PFSK-1 (cell line): Measurements from ENCODE around the gene MTFR2.

Source experiments
- FOXP2 ChIP-seq: optimal IDR thresholded peaks from 2 replicates; pipeline ENCODE3; 2011; ENCODE audit warnings: borderline replicate concordance, control low read depth, inconsistent platforms; ENCODE audit not compliant: insufficient read depth; ENCODE audit errors: extremely low read length, extremely low read depth
- POLR2AphosphoS5 ChIP-seq: IDR thresholded peaks from 2 replicates; pipeline ENCODE4 v1.6.1; 2012; ENCODE audit warnings: low read depth, mild to moderate bottlenecking, control low read depth, low read length, moderate library complexity
- REST ChIP-seq, 2 experiments: IDR thresholded peaks; 2 replicates each; pipeline versions ENCODE4 v1.6.1 to v1.8.0; 2011 to 2012; ENCODE audit warnings: low read depth in 2 of 2, low read length in 2 of 2, control low read depth in 1 of 2, inconsistent platforms in 1 of 2, mild to moderate bottlenecking in 1 of 2, moderate library complexity in 1 of 2; ENCODE audit not compliant: insufficient read depth in 1 of 2
- SIN3A ChIP-seq: IDR thresholded peaks from 2 replicates; pipeline ENCODE4 v1.6.1; 2012; ENCODE audit warnings: mild to moderate bottlenecking, low read length, moderate library complexity, borderline replicate concordance; ENCODE audit not compliant: insufficient read depth
- TAF1 ChIP-seq: IDR thresholded peaks from 2 replicates; pipeline ENCODE4 v1.6.1; 2012; ENCODE audit warnings: low read length, control low read depth, borderline replicate concordance; ENCODE audit not compliant: insufficient read depth

MTFR2 gene

GRCh38 chr6:136274062-136274461, 24.0 kb upstream of the MTFR2 start:
- TF ChIP-seq FOXP2: no peak
- TF ChIP-seq POLR2AphosphoS5: no peak
- TF ChIP-seq REST (IDR thresholded peaks at IDR 0.05; ENCODE audit: insufficient read depth in 1 of 2, low read depth in 2 of 2, low read length in 2 of 2): no peak
- no peak for TF ChIP-seq SIN3A
- no peak for TF ChIP-seq TAF1

- TF ChIP-seq POLR2AphosphoS5 (no peak), FOXP2 (no peak), TAF1 (no peak)
Observed at GRCh38 chr6:136265101-136265500, 15.0 kb upstream of the MTFR2 start.

GRCh38 chr6:136262940-136263339, 12.8 kb upstream of the MTFR2 start:
- no peak for TF ChIP-seq FOXP2
- TF ChIP-seq TAF1: no peak
- no peak for TF ChIP-seq REST (IDR thresholded peaks at IDR 0.05; ENCODE audit: insufficient read depth in 1 of 2, low read depth in 2 of 2, low read length in 2 of 2)

GRCh38 chr6:136254851-136255466, 4.8 kb upstream of the MTFR2 start:
- TF ChIP-seq TAF1 (no peak), FOXP2 (no peak), SIN3A (no peak), POLR2AphosphoS5 (peak; percentile 34), REST (IDR thresholded peaks at IDR 0.05; ENCODE audit: insufficient read depth in 1 of 2, low read depth in 2 of 2, low read length in 2 of 2) (no peak)

- no peak for TF ChIP-seq REST (IDR thresholded peaks at IDR 0.05; ENCODE audit: insufficient read depth in 1 of 2, low read depth in 2 of 2, low read length in 2 of 2)
- 0 out of 2 replicates have a peak, but pooled peaks have one; percentile 6 for TF ChIP-seq POLR2AphosphoS5
Observed at GRCh38 chr6:136253734-136254133, 3.6 kb upstream of the MTFR2 start.
